WTC11 (cell line): ENCODE measurements around the gene ADRA2C. TPM values are rescaled to one million over a fixed set of nuclear protein-coding genes. Genes with fewer than 3 reads are reported as not detected.

ENCODE experiments used
- ATAC-seq: fragments of 200-7000 bp; cut with Tn5 transposase; 2 replicates; pipeline ENCODE4 v1.10.0; 2021; ENCODE audit warnings: mild to moderate bottlenecking, moderate library complexity
- CTCF ChIA-PET: fragments of 300-600 bp; sonication (Branson Sonifier 250); formaldehyde crosslinking; loops from one replicate; lab custom pipeline; 2021; ENCODE audit warnings: antibody characterized with exemption; lab: Charles Lee
- POLR2A ChIA-PET: fragments of 350-600 bp; sonication (Branson Sonifier 250); formaldehyde crosslinking; loops from one replicate; lab custom pipeline; 2021; ENCODE audit warnings: antibody characterized with exemption; lab: Charles Lee
- DNase-seq: peaks from one replicate; pipeline ENCODE4 v3.0.0; 2021; ENCODE audit warnings: low spot score
- H3K27ac Mint-ChIP-seq: 2 replicates; pipeline ENCODE4 v1.8.0; 2021; ENCODE audit warnings: mixed read lengths
- H3K27me3 Mint-ChIP-seq: 2 replicates; pipeline ENCODE4 v1.8.0; 2021; ENCODE audit warnings: low read depth, mild to moderate bottlenecking, moderate library complexity, mixed read lengths
- H3K36me3 Mint-ChIP-seq: 2 replicates; pipeline ENCODE4 v1.8.0; 2021; ENCODE audit warnings: mixed read lengths
- H3K4me1 Mint-ChIP-seq: 2 replicates; pipeline ENCODE4 v1.8.0; 2022; ENCODE audit warnings: mixed read lengths
- H3K4me3 Mint-ChIP-seq: 2 replicates; pipeline ENCODE4 v1.8.0; 2021; ENCODE audit warnings: mild to moderate bottlenecking, moderate library complexity, mixed read lengths
- H3K9me3 Mint-ChIP-seq: 2 replicates; pipeline ENCODE4 v1.8.0; 2021; ENCODE audit warnings: mixed read lengths
- AFF4 ChIP-seq: sonication (generic); formaldehyde crosslinking; IDR thresholded peaks from 2 replicates; pipeline ENCODE4 v1.8.1; 2023; ENCODE audit warnings: mild to moderate bottlenecking, missing genetic modification reagents, borderline replicate concordance
- ATF1 ChIP-seq: sonication (generic); formaldehyde crosslinking; IDR thresholded peaks from 2 replicates; pipeline ENCODE4 v1.8.1; 2023; ENCODE audit warnings: mild to moderate bottlenecking, moderate library complexity, missing genetic modification reagents
- ATF3 ChIP-seq: sonication (generic); formaldehyde crosslinking; conservative IDR thresholded peaks from 2 replicates; pipeline ENCODE4 v1.8.1; 2022; ENCODE audit warnings: mild to moderate bottlenecking, missing genetic modification reagents
- ESRRA ChIP-seq: sonication (generic); formaldehyde crosslinking; IDR thresholded peaks from 2 replicates; pipeline ENCODE4 v1.8.1; 2022; ENCODE audit warnings: mild to moderate bottlenecking, missing genetic modification reagents, borderline replicate concordance
- FOXJ3 ChIP-seq: sonication (generic); formaldehyde crosslinking; IDR thresholded peaks from 2 replicates; pipeline ENCODE4 v1.9.0; 2021; ENCODE audit warnings: missing genetic modification reagents, mild to moderate bottlenecking, borderline replicate concordance
- FOXP1 ChIP-seq: sonication (generic); formaldehyde crosslinking; IDR thresholded peaks from 2 replicates; pipeline ENCODE4 v1.8.0; 2022; ENCODE audit warnings: missing genetic modification reagents, mild to moderate bottlenecking, moderate library complexity, borderline replicate concordance
- FOXP4 ChIP-seq: sonication (generic); formaldehyde crosslinking; IDR thresholded peaks from 2 replicates; pipeline ENCODE4 v1.8.0; 2022; ENCODE audit warnings: mild to moderate bottlenecking, missing genetic modification reagents
- GABPB1 ChIP-seq: sonication (generic); formaldehyde crosslinking; IDR thresholded peaks from 2 replicates; pipeline ENCODE4 v1.8.1; 2023; ENCODE audit warnings: mild to moderate bottlenecking, missing genetic modification reagents
- HMGA2 ChIP-seq: fragments of 250-450 bp; sonication (Bioruptor Pico); IDR thresholded peaks from 2 replicates; pipeline ENCODE4 v1.4.0; 2021; ENCODE audit warnings: mild to moderate bottlenecking, moderate library complexity
- IRF2 ChIP-seq: sonication (generic); formaldehyde crosslinking; IDR thresholded peaks from 2 replicates; pipeline ENCODE4 v1.8.0; 2022; ENCODE audit warnings: low read depth, missing genetic modification reagents, borderline replicate concordance
- MAX ChIP-seq: sonication (generic); formaldehyde crosslinking; IDR thresholded peaks from 2 replicates; pipeline ENCODE4 v1.8.0; 2022; ENCODE audit warnings: mild to moderate bottlenecking, missing genetic modification reagents
- OVOL2 ChIP-seq: fragments of 250-450 bp; sonication (Bioruptor Pico); IDR thresholded peaks from 2 replicates; pipeline ENCODE4 v1.9.0; 2021; ENCODE audit warnings: mild to moderate bottlenecking, borderline replicate concordance
- RORB ChIP-seq: fragments of 250-450 bp; sonication (Bioruptor Pico); IDR thresholded peaks from 2 replicates; pipeline ENCODE4 v1.9.0; 2021; ENCODE audit warnings: mild to moderate bottlenecking
- SMAD4 ChIP-seq: sonication (generic); formaldehyde crosslinking; IDR thresholded peaks from 2 replicates; pipeline ENCODE4 v1.8.0; 2022; ENCODE audit warnings: mild to moderate bottlenecking, missing genetic modification reagents
- USF1 ChIP-seq: sonication (generic); formaldehyde crosslinking; IDR thresholded peaks from 2 replicates; pipeline ENCODE4 v1.8.0; 2022; ENCODE audit warnings: mild to moderate bottlenecking, missing genetic modification reagents
- ZBTB43 ChIP-seq: sonication (generic); formaldehyde crosslinking; IDR thresholded peaks from 2 replicates; pipeline ENCODE4 v1.8.1; 2023; ENCODE audit warnings: mild to moderate bottlenecking, missing genetic modification reagents
- ZNF219 ChIP-seq: sonication (generic); formaldehyde crosslinking; IDR thresholded peaks from 2 replicates; pipeline ENCODE4 v1.8.0; 2023; ENCODE audit warnings: missing genetic modification reagents, mild to moderate bottlenecking, borderline replicate concordance
- ZNF232 ChIP-seq: sonication (generic); formaldehyde crosslinking; IDR thresholded peaks from 2 replicates; pipeline ENCODE4 v1.8.0; 2022; ENCODE audit warnings: mild to moderate bottlenecking, missing genetic modification reagents
- ZNF317 ChIP-seq: sonication (generic); formaldehyde crosslinking; IDR thresholded peaks from 2 replicates; pipeline ENCODE4 v1.8.1; 2023; ENCODE audit warnings: low read depth, mild to moderate bottlenecking, moderate library complexity, missing genetic modification reagents, borderline replicate concordance
- ZNF396 ChIP-seq: fragments of 250-450 bp; sonication (Bioruptor Pico); IDR thresholded peaks from 2 replicates; pipeline ENCODE4 v1.8.0; 2021; ENCODE audit warnings: mild to moderate bottlenecking, moderate library complexity, borderline replicate concordance
- total RNA-seq: library from RNA; stranded (reverse); gene quantifications from 3 replicates; pipeline ENCODE4 v1.2.3, GENCODE V29; 2021

The ADRA2C gene
- total RNA-seq, 1 experiment from 2014 or later, result 21.8 TPM

- TF ChIP-seq USF1 (CRISPR knock-in tag), result no peak
- TF ChIP-seq FOXP4 (CRISPR knock-in tag), result no peak
- no peak for TF ChIP-seq GABPB1 (CRISPR knock-in tag)
- TF ChIP-seq ZNF219 (CRISPR knock-in tag), result no peak
- no peak for TF ChIP-seq ZNF396 (CRISPR knock-in tag)
- no peak for TF ChIP-seq ZNF232 (CRISPR knock-in tag)
- TF ChIP-seq IRF2 (CRISPR knock-in tag), result no peak
- no peak for TF ChIP-seq AFF4
- TF ChIP-seq ZNF317 (CRISPR knock-in tag), result no peak
- TF ChIP-seq OVOL2, result no peak
- TF ChIP-seq HMGA2 (CRISPR knock-in tag), result no peak
- no peak for TF ChIP-seq FOXP1 (CRISPR knock-in tag)
- TF ChIP-seq ATF1, result no peak
- TF ChIP-seq ZBTB43 (CRISPR knock-in tag), result no peak
- no peak for TF ChIP-seq FOXJ3 (CRISPR knock-in tag)
- no peak for TF ChIP-seq ESRRA (CRISPR knock-in tag)
- TF ChIP-seq SMAD4 (CRISPR knock-in tag), result no peak
- no peak for TF ChIP-seq RORB (CRISPR knock-in tag)
- no peak for TF ChIP-seq MAX (CRISPR knock-in tag)
- no peak for TF ChIP-seq ATF3 (CRISPR knock-in tag)
- TF ChIP-seq, all 79 proteins: peak for 0
- Mint-ChIP-seq H3K36me3 (peaks cover 9% of the 10 kb centered on the region), H3K27me3 (peaks cover 7% of the 10 kb centered on the region), H3K27ac (no peak overlapping the region), H3K9me3 (peaks cover 20% of the 10 kb centered on the region), H3K4me1 (peaks cover 15% of the 10 kb centered on the region), H3K4me3 (no peak overlapping the region)
- ATAC-seq (no peak), DNase-seq (no peak)
- POLR2A ChIA-PET, result no interaction called here
- CTCF ChIA-PET, result interaction anchor here (0.8 to 2.1 kb wide), 4 partner anchors 11 to 202 kb away, joined by 3 to 8 read pairs (median 4); no protein-coding TSS in a partner anchor
Observed at GRCh38 chr4:3740256-3740655, 25.9 kb upstream of the ADRA2C start.
